NB4 (cell line): ENCODE measurements around the gene HLCS.
"Not testable (repeated sequence)": the region's sequence is repeated elsewhere in the genome, so short reads cannot be mapped to it uniquely, and the experiment has no call there.

ENCODE experiments used
- DNase-seq: peaks from one replicate; pipeline ENCODE4 v3.0.0; 2010; ENCODE audit warnings: low read depth
- H3K4me3 ChIP-seq: one replicate; pipeline ENCODE4 v1.5.1; 2011; ENCODE audit warnings: mild to moderate bottlenecking, low read depth, low read length, moderate library complexity
- CTCF ChIP-seq: IDR thresholded peaks from one replicate; pipeline ENCODE4 v1.5.1; 2012; ENCODE audit warnings: low read depth, low read length
- MAX ChIP-seq: IDR thresholded peaks from 2 replicates; pipeline ENCODE4 v1.6.1; 2011; ENCODE audit warnings: low read depth, low read length
- MYC ChIP-seq: IDR thresholded peaks from 2 replicates; pipeline ENCODE4 v1.6.1; 2011; ENCODE audit warnings: low read depth, low read length
- POLR2A ChIP-seq: IDR thresholded peaks from 2 replicates; pipeline ENCODE4 v1.6.1; 2011; ENCODE audit warnings: mild to moderate bottlenecking; ENCODE audit not compliant: insufficient read length; ENCODE audit errors: extremely low read depth

Gene HLCS

DNA sequence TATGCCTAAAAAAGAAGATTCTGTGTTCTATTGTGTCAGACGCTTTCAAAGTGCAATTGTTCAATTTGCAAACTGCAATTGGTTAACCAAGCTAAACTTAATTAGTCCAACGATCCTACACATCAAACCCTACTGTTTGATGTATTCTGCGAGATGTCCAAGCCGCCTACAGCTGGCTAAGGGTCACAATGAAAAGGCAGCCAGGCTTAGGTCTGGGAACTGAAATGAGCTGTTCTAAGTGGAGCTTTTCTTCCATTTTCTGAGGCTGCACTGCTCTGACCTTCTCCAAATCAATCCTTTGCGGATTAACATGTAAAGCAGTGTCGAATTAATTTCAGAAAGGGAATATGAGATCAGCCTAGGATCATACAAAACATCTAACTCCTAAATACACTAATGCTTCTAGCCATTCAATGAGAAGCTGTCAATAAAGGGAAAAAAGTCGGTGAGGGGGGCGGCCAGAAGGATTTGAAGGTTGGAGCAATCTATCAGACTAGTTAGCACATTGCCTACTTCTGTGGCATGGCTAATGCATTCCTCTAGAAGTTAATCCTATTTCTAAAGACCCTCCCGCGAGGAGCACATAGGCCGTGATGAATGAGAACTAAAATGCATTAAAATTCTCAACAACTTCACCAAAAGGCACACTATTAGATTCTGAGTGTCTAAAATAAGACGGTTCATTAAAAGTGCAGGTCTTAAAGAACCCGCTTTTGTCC lies 148.6 kb downstream of the HLCS start:
- no peak for DNase-seq
- TF ChIP-seq POLR2A (no peak), MYC (no peak), MAX (no peak), CTCF (no peak)
- H3K4me3 ChIP-seq: no peak overlapping the region

DNA sequence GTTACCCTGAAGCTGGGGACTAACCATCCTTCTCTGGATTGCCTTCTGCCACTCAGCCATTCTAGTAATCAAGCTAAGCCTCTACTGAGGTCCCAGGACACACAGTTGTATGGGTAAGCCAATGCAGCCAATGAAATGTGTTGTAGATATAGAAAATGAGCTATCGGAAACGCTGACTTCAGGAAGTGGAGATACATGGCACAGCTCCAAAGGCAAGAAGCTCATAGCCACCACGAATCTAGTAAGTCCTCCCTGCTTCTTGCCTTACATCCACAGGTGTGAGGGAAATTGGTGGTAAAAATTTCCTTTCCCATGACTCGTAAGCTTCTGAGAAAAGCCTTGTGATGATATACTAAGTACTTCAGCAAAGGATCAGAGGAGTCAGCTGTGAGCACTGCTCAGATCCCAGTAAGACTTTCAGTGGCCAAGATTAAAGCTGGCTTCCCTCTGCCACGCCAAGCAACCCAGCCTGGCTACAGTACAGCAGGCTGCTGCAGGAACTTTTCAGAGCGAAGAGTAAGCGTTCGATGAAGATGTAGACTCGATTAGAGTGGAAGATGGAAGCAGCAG lies 149.8 kb downstream of the HLCS start:
- TF ChIP-seq MYC: no peak
- TF ChIP-seq CTCF: no peak
- no peak for TF ChIP-seq POLR2A
- no peak for TF ChIP-seq MAX
- no peak for DNase-seq
- H3K4me3 ChIP-seq: no peak overlapping the region

DNA sequence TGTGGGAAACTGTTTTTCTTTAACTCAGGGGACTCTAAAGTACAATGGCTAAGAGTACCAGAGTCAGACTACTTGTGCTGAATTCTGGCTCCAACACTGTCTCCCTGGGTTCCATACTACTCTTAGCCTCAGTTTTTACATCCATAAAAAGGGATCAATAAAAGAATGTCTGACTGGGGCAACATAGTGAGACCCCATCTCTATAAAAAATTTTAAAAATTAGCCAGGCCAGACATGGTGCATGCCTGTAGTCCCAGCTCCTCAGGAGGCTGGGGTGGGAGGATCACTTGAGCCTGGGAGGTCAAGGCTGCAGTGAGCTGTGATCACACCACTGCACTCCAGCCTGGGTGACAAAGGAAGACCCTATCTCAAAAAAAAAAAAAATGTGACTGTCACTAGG lies 150.4 kb downstream of the HLCS start:
- DNase-seq: not testable (repeated sequence)

DNA sequence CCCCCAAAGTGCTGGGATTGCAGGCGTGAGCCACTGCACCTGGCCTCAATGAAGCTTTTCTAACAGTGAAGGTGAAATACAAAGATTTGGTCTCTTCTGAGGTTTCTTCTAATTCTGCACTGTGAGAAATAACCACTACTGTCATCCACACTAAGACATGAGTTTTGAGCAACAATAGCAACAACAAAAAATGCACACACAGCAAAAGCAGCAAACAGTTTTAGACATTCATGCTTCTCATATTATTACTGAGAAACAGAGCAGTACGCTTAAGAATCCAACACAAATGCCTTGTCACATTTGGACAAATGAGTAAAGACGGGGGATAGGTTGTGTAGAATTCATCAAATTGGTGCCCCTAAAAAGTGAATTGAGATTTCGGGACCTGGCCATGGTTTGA lies 151.2 kb downstream of the HLCS start:
- no peak overlapping the region for H3K4me3 ChIP-seq
- TF ChIP-seq MAX (no peak), POLR2A (no peak), CTCF (no peak), MYC (no peak)
- DNase-seq: no peak

More for the DNA sequence above, 150.4 kb downstream of the HLCS start:
- H3K4me3 ChIP-seq: not testable (repeated sequence)

- no peak for DNase-seq
- no peak overlapping the region for H3K4me3 ChIP-seq
- TF ChIP-seq MYC: no peak
- no peak for TF ChIP-seq CTCF
- no peak for TF ChIP-seq MAX
- TF ChIP-seq POLR2A: no peak
Observed at GRCh38 chr21:36813052-36813451, 153.4 kb downstream of the HLCS start.

DNA sequence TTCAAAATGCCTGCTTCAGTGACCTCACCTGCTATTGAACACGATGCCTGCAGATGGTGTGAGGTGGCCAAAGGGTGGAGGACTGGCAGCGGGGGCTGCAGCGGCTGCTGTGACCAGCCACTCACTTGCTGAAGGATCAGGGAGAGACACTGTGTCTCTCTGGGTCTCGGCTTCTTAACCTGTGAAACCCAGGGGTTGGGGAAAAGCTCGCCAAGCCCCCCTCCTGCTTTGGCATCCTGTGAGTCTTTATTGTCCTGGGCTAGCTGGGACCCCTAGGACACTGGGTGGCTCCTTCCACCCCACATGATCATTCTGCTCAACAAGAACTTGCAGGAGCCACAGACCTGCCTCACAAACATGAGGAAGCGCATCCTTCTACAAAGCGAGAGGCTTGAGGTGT lies 154.7 kb downstream of the HLCS start:
- H3K4me3 ChIP-seq: no peak overlapping the region
- DNase-seq: no peak
- TF ChIP-seq MYC (no peak), POLR2A (no peak), MAX (no peak), CTCF (no peak)
